Prostate gland (tissue), 2 donors: ENCODE data around the gene CD27. TPM values are rescaled to one million over a fixed set of nuclear protein-coding genes. Genes with fewer than 3 reads are reported as not detected.
A peak's percentile ranks its signal among the peaks of the same experiment; 100 is the strongest.

Source experiments
- DNase-seq: peaks from one replicate; pipeline ENCODE4 v3.0.0-alpha.2; 2019; ENCODE audit warnings: low spot score
- H3K27ac ChIP-seq, 2 donors: fragments of 200-600 bp; sonication (generic); 2 replicates each; pipeline ENCODE4 v1.5.1; 2017 to 2019
- H3K27me3 ChIP-seq: fragments of 200-600 bp; sonication (generic); replicated peaks from 2 replicates; pipeline ENCODE4 v1.5.1; 2019; ENCODE audit not compliant: insufficient read depth
- H3K36me3 ChIP-seq, 2 donors: fragments of 200-600 bp; sonication (generic); 1 replicate in 1 of 2; 2 replicates in 1 of 2; pipeline versions ENCODE4 v1.5.1 to v1.8.1; 2017 to 2019
- H3K4me1 ChIP-seq: fragments of 200-600 bp; sonication (generic); replicated peaks from 2 replicates; pipeline ENCODE4 v1.5.1; 2019
- H3K4me3 ChIP-seq, 2 donors: fragments of 200-600 bp; sonication (generic); 2 replicates each; pipeline ENCODE4 v1.5.1; 2017 to 2019
- H3K9me3 ChIP-seq: fragments of 200-600 bp; sonication (generic); 2 replicates; pipeline ENCODE4 v1.5.1; 2017
- CTCF ChIP-seq, 4 experiments: fragments of 200-600 bp in 2 of 4; fragments of 450-650 bp in 2 of 4; sonication (generic) in 2 of 4; IDR thresholded peaks; 1 replicate in 3 of 4; 2 replicates in 1 of 4; pipeline ENCODE4 v1.5.1; 2016 to 2019; ENCODE audit warnings: antibody characterized with exemption in 4 of 4, mild to moderate bottlenecking in 2 of 4, moderate library complexity in 2 of 4
- POLR2A ChIP-seq: fragments of 450-650 bp; IDR thresholded peaks from one replicate; pipeline ENCODE4 v1.6.1; 2016; ENCODE audit warnings: antibody characterized with exemption, mild to moderate bottlenecking
- POLR2AphosphoS5 ChIP-seq: sonication (generic); formaldehyde crosslinking; IDR thresholded peaks from one replicate; pipeline ENCODE4 v1.6.1; 2017; ENCODE audit warnings: antibody characterized with exemption
- WGBS: methylation state at CpG from one replicate; pipeline ENCODE4 v1.1.5; 2018; 5-methylcytosine and 5-hydroxymethylcytosine counted together
- intact Hi-C: fragments of 100-400 bp; cut with DNase I; formaldehyde crosslinking; loops from one replicate; pipeline ENCODE4 v1.14.2; 2022
- total RNA-seq, 2 donors: library from RNA; depleted of rRNA; stranded (reverse); fragments of >200 nt; gene quantifications; one replicate each; pipeline ENCODE4 v1.1.0, GENCODE V29; 2016

Gene CD27
- total RNA-seq, 2 donors from 2014 or later = 1.5 to 2.5 TPM

GRCh38 chr12:6452944-6453630 is 8.3 kb downstream of the CD27 start:
- intact Hi-C loops = loop anchor here (2.0 to 5.0 kb wide), 2 partner anchors 39 to 70 kb away; partner anchors contain the start of genes MRPL51 and NCAPD2
- peak overlapping the region; percentile 96 to 99 for H3K27ac ChIP-seq
- no peak for DNase-seq
- TF ChIP-seq POLR2A (peak; percentile 34), CTCF (IDR thresholded peaks at IDR 0.05) (no peak), POLR2AphosphoS5 (no peak)
- WGBS = 45% methylated on average over 17 of the region's 17 CpGs
- H3K36me3 ChIP-seq = no peaks in the 10 kb centered on the region
- H3K4me3 ChIP-seq = peak overlapping the region; percentile 63
- H3K4me1 ChIP-seq = peaks cover 20% of the 10 kb centered on the region
- H3K9me3 ChIP-seq = no peaks in the 10 kb centered on the region
- no peaks in the 10 kb centered on the region for H3K27me3 ChIP-seq

GRCh38 chr12:6457220-6457945 is 12.6 kb downstream of the CD27 start:
- H3K9me3 ChIP-seq = no peaks in the 10 kb centered on the region
- H3K4me1 ChIP-seq = peaks cover 11% of the 10 kb centered on the region
- WGBS = 91% methylated on average over 12 of the region's 12 CpGs
- intact Hi-C loops = no loop called here
- no peaks in the 10 kb centered on the region for H3K27me3 ChIP-seq
- H3K4me3 ChIP-seq = no peak overlapping the region
- H3K27ac ChIP-seq = no peak overlapping the region
- DNase-seq = no peak
- peaks cover 0 to 6% of the 10 kb centered on the region in 2 donors for H3K36me3 ChIP-seq
- TF ChIP-seq CTCF (IDR thresholded peaks at IDR 0.05) (no peak), POLR2AphosphoS5 (no peak), POLR2A (no peak)

GRCh38 chr12:6458281-6459003 is 13.7 kb downstream of the CD27 start:
- no peak for DNase-seq
- H3K36me3 ChIP-seq = peaks cover 0 to 15% of the 10 kb centered on the region in 2 donors
- H3K4me1 ChIP-seq = peaks cover under 1% of the 10 kb centered on the region
- H3K27ac ChIP-seq = no peak overlapping the region
- intact Hi-C loops = no loop called here
- no peak for TF ChIP-seq CTCF (IDR thresholded peaks at IDR 0.05)
- TF ChIP-seq POLR2A = no peak
- TF ChIP-seq POLR2AphosphoS5 = no peak
- H3K4me3 ChIP-seq = no peak overlapping the region
- no peaks in the 10 kb centered on the region for H3K9me3 ChIP-seq
- WGBS = 90% methylated on average over 14 of the region's 14 CpGs
- H3K27me3 ChIP-seq = no peaks in the 10 kb centered on the region

GRCh38 chr12:6459004-6459337 is 14.2 kb downstream of the CD27 start:
- TF ChIP-seq CTCF (IDR thresholded peaks at IDR 0.05) = no peak
- TF ChIP-seq POLR2A = no peak
- TF ChIP-seq POLR2AphosphoS5 = no peak
- Histone ChIP-seq H3K27ac (no peak overlapping the region), H3K4me1 (no peaks in the 10 kb centered on the region), H3K9me3 (no peaks in the 10 kb centered on the region), H3K27me3 (no peaks in the 10 kb centered on the region), H3K4me3 (no peak overlapping the region), H3K36me3 (peaks cover 0 to 18% of the 10 kb centered on the region in 2 donors)
- 100% methylated on average over 2 of the region's 2 CpGs for WGBS
- no peak for DNase-seq
- intact Hi-C loops = no loop called here
